Measurements from ENCODE around the gene ITSN1. TPM values are rescaled to one million over a fixed set of nuclear protein-coding genes. Genes with fewer than 3 reads are reported as not detected.

ITSN1 gene
- total RNA-seq, 1 donor from 2014 or later: 68.2 TPM

GRCh38 chr21:33640697-33641351 lies 1.5 kb upstream of the ITSN1 start:
- no peak for DNase-seq (ENCODE audit: low spot score)
- H3K9me3 Mint-ChIP-seq (ENCODE audit: unreplicated experiment): no peaks in the 10 kb centered on the region
- H3K36me3 Mint-ChIP-seq (ENCODE audit: low read depth, unreplicated experiment): peaks cover 4% of the 10 kb centered on the region
- H3K27ac Mint-ChIP-seq (ENCODE audit: unreplicated experiment): peak overlapping the region; percentile 98
- H3K4me3 Mint-ChIP-seq (ENCODE audit: unreplicated experiment): peak overlapping the region; percentile 97
- no peak for TF ChIP-seq CTCF (IDR thresholded peaks at IDR 0.05; ENCODE audit: unreplicated experiment)
- peaks cover 7% of the 10 kb centered on the region for H3K27me3 Mint-ChIP-seq (ENCODE audit: unreplicated experiment)
- peaks cover 16% of the 10 kb centered on the region for H3K4me1 Mint-ChIP-seq (ENCODE audit: unreplicated experiment)

- DNase-seq (ENCODE audit: low spot score): peak; percentile 99
- H3K9me3 Mint-ChIP-seq (ENCODE audit: unreplicated experiment): no peaks in the 10 kb centered on the region
- H3K4me3 Mint-ChIP-seq (ENCODE audit: unreplicated experiment): peak within 1 kb of the TSS; percentile 97
- H3K4me1 Mint-ChIP-seq (ENCODE audit: unreplicated experiment): peaks cover 16% of the 10 kb centered on the region
- no peak for TF ChIP-seq CTCF (IDR thresholded peaks at IDR 0.05; ENCODE audit: unreplicated experiment)
- peak within 1 kb of the TSS; percentile 98 for H3K27ac Mint-ChIP-seq (ENCODE audit: unreplicated experiment)
- peaks cover 4% of the 10 kb centered on the region for H3K36me3 Mint-ChIP-seq (ENCODE audit: low read depth, unreplicated experiment)
- peaks cover 7% of the 10 kb centered on the region for H3K27me3 Mint-ChIP-seq (ENCODE audit: unreplicated experiment)
Measured at GRCh38 chr21:33641352-33642026, 812 bp upstream of the ITSN1 start, which contains the start of gene CRYZL1. CRYZL1 (minus strand) TSS chr21:33641741; CDS start chr21:33631551, 10,190 bp downstream.

- Mint-ChIP-seq H3K27ac (ENCODE audit: unreplicated experiment) (peak overlapping the region; percentile 92), H3K4me1 (ENCODE audit: unreplicated experiment) (peaks cover 16% of the 10 kb centered on the region), H3K4me3 (ENCODE audit: unreplicated experiment) (peak overlapping the region; percentile 92), H3K36me3 (ENCODE audit: low read depth, unreplicated experiment) (no peaks in the 10 kb centered on the region), H3K27me3 (ENCODE audit: unreplicated experiment) (peaks cover 5% of the 10 kb centered on the region), H3K9me3 (ENCODE audit: unreplicated experiment) (no peaks in the 10 kb centered on the region)
- TF ChIP-seq CTCF (IDR thresholded peaks at IDR 0.05; ENCODE audit: unreplicated experiment): no peak
- no peak for DNase-seq (ENCODE audit: low spot score)
Measured at GRCh38 chr21:33642896-33643657, 776 bp downstream of the ITSN1 start.

- Mint-ChIP-seq H3K4me1 (ENCODE audit: unreplicated experiment) (peaks cover 19% of the 10 kb centered on the region), H3K27ac (ENCODE audit: unreplicated experiment) (peak overlapping the region; percentile 92)
- no peak for TF ChIP-seq CTCF (IDR thresholded peaks at IDR 0.05; ENCODE audit: unreplicated experiment)
Measured at GRCh38 chr21:33643658-33644311, 1.5 kb downstream of the ITSN1 start.

More at GRCh38 chr21:33643658-33644311, 1.5 kb downstream of the ITSN1 start:
- Mint-ChIP-seq H3K9me3 (ENCODE audit: unreplicated experiment) (no peaks in the 10 kb centered on the region), H3K36me3 (ENCODE audit: low read depth, unreplicated experiment) (no peaks in the 10 kb centered on the region), H3K27me3 (ENCODE audit: unreplicated experiment) (peaks cover 7% of the 10 kb centered on the region), H3K4me3 (ENCODE audit: unreplicated experiment) (peak overlapping the region; percentile 92)
- DNase-seq (ENCODE audit: low spot score): peak; percentile 7
